Right cardiac atrium (tissue), 5 donors: ENCODE measurements around the gene CSHL1. TPM values are rescaled to one million over a fixed set of nuclear protein-coding genes. Genes with fewer than 3 reads are reported as not detected.

Experiments used
- ATAC-seq, 2 donors: fragments of 200-7000 bp; cut with Tn5 transposase; one replicate each; pipeline versions ENCODE4 v1.8.0 to v1.9.1; 2020; ENCODE audit warnings: moderate library complexity in 2 of 2, mild to moderate bottlenecking in 1 of 2
- DNase-seq, 3 donors: peaks; one replicate each; pipeline ENCODE4 v3.0.0-alpha.2; 2020
- H3K27ac ChIP-seq: one replicate; pipeline ENCODE4 v1.5.1; 2013; ENCODE audit warnings: mild to moderate bottlenecking, low read length, control low read depth, moderate library complexity
- H3K27me3 ChIP-seq: one replicate; pipeline ENCODE4 v1.6.1; 2013; ENCODE audit not compliant: control insufficient read depth, insufficient read depth
- H3K4me1 ChIP-seq: one replicate; pipeline ENCODE4 v1.6.1; 2013; ENCODE audit warnings: low read length; ENCODE audit not compliant: control insufficient read depth, insufficient read depth
- H3K4me3 ChIP-seq: one replicate; pipeline ENCODE4 v1.5.1; 2013; ENCODE audit warnings: low read length, control low read depth
- H3K9me3 ChIP-seq: one replicate; pipeline ENCODE4 v1.6.1; 2013; ENCODE audit warnings: low read length; ENCODE audit not compliant: control insufficient read depth
- WGBS: extraction: QIAGEN DNeasy Blood & Tissue Kit; methylation state at CpG from one replicate; pipeline ENCODE4 v1.1.7; 2013; 5-methylcytosine and 5-hydroxymethylcytosine counted together
- intact Hi-C, 4 donors: fragments of 100-400 bp; cut with DNase I; formaldehyde crosslinking; loops; one replicate each; pipeline versions ENCODE4 v1.11.0 to v1.14.0; 2022 to 2023
- polyA plus RNA-seq: library from polyadenylated mRNA; stranded (reverse); fragments of 200-250 nt; gene quantifications from one replicate; pipeline ENCODE4 v1.2.3, GENCODE V29; 2013
- total RNA-seq, 4 donors: library from RNA; stranded (reverse); fragmentation: NEBNext Ultra II Directional; extraction: Animal tissue kit (Norgen Biotek cat#: 25700); gene quantifications; one replicate each; pipeline ENCODE4 v1.2.1, GENCODE V29; 2021
- donor health status: healthy with polysubstance abuse.
- donor health status: DM: no; HTN: yes; CAD: no.
- donor health status: DM: no; HTN: no; CAD: no.
- donor health status: DM: no; HTN: yes; CAD: no; lungs with severe emphysema.
- donor health status: DM: yes; HTN: yes; CAD: no.

Gene CSHL1
- total and polyA plus RNA-seq, 5 donors: not detected

DNA sequence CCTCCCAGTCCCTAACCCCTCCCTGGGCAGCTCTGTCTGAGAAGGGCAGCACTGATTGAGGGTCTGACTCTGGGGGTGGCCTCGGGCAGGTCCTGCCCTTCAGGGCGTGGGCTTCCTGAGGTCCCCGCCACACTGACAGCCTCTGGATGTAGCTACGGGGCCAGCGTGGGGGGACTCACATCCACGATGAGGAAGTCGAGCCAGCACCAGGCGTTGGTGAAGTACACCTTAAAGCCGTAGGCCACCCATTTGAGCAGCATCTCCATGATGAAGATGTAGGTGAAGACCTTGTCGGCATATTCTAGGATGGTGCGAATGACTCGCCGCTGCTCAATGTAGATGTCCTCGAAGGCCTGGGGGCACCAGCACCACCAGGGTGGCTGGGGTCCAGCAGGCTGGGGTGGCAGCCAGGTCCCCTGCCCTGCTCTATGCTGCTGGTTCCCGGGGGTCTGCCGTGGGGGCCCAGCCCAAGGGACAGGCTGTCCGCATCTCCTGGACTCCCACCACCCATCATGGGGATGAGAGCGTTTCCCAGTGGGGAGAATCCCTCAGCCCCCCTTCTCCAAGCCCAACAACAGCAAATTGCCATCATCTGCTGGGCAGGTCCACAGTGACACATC, 36.8 kb upstream of the CSHL1 start:
- intact Hi-C loops: loop anchor here in 3 of 4 donors (5.0 kb wide), 3 partner anchors 36 to 44 kb away; partner anchors contain the start of gene CSHL1 (in 1 of the 3)
- 84% methylated on average over 18 of the region's 18 CpGs for WGBS
- H3K27ac ChIP-seq: no peak overlapping the region
- no peaks in the 10 kb centered on the region for H3K9me3 ChIP-seq
- DNase-seq (no peak), ATAC-seq (no peak)
- H3K4me3 ChIP-seq: no peak overlapping the region
- H3K4me1 ChIP-seq: no peaks in the 10 kb centered on the region
- no peaks in the 10 kb centered on the region for H3K27me3 ChIP-seq

- H3K4me3 ChIP-seq: no peak overlapping the region
- H3K9me3 ChIP-seq: no peaks in the 10 kb centered on the region
- H3K27ac ChIP-seq: no peak overlapping the region
- ATAC-seq (peak; percentile 65 to 66), DNase-seq (peak in 2 of 3 donors; percentile 69 to 71)
- intact Hi-C loops: loop anchor here in 3 of 4 donors (5.0 kb wide), 3 partner anchors 34 to 46 kb away; partner anchors contain the start of gene CSHL1 (in 1 of the 3)
- 45% methylated on average over 20 of the region's 20 CpGs for WGBS
- no peaks in the 10 kb centered on the region for H3K4me1 ChIP-seq
- H3K27me3 ChIP-seq: no peaks in the 10 kb centered on the region
These were observed 35.6 kb upstream of the CSHL1 start for GRCh38 chr17:63946440-63947363.

GRCh38 chr17:63945784-63946439, 34.9 kb upstream of the CSHL1 start:
- DNase-seq: no peak
- no peak overlapping the region for H3K27ac ChIP-seq
- ATAC-seq: no peak
- no peaks in the 10 kb centered on the region for H3K4me1 ChIP-seq
- no peaks in the 10 kb centered on the region for H3K9me3 ChIP-seq
- no peak overlapping the region for H3K4me3 ChIP-seq
- WGBS: 60% methylated on average over 6 of the region's 6 CpGs
- no peaks in the 10 kb centered on the region for H3K27me3 ChIP-seq
- intact Hi-C loops: loop anchor here in 3 of 4 donors (5.0 kb wide), 3 partner anchors 34 to 46 kb away; partner anchors contain the start of gene CSHL1 (in 1 of the 3)

DNA sequence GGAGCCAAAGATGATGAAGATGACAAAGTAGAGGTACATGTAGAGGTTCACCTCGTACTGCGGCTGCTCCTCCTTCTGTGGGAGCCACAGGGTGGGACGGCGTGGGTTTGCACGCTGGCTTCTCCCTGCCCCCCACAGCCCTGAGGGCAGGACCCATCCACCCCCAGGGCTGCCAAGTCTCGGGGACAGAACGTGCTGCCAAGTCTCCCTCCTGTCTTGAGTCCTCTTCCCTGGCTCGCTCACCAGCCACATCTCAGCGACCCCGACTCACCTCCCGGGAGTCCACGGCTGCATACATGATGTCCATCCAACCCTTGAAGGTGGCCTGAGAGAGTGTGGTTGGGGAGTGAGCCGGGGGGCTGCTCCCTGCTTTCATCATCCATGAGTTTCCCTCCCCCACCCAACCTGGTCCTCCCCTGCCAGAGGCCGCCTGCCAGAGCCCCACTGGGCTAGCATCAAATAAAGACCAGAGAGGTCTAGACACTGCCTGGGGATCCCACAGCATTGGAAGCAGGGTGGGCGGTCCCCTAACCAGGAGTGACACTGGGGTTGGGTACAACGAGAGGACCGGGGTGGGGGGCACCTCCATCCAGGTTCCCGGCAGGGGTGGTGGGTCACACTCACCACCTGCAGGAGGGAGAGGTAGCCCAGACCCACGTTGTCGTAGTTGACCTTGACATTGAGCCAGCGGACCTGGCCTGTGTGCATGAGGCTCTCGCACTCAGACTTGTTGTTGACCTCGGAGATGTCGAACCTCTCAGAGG, 33.9 kb upstream of the CSHL1 start:
- Histone ChIP-seq H3K27me3 (no peaks in the 10 kb centered on the region), H3K9me3 (no peaks in the 10 kb centered on the region), H3K27ac (no peak overlapping the region), H3K4me1 (no peaks in the 10 kb centered on the region), H3K4me3 (no peak overlapping the region)
- 87% methylated on average over 24 of the region's 24 CpGs for WGBS
- DNase-seq (peak in 1 of 3 donors; percentile 48), ATAC-seq (no peak)
- intact Hi-C loops: loop anchor here in 3 of 4 donors (5.0 kb wide), 3 partner anchors 33 to 47 kb away; partner anchors contain the start of gene CSHL1 (in 1 of the 3)

GRCh38 chr17:63943745-63944144, 32.7 kb upstream of the CSHL1 start:
- no peaks in the 10 kb centered on the region for H3K27me3 ChIP-seq
- intact Hi-C loops: no loop called here
- H3K9me3 ChIP-seq: no peaks in the 10 kb centered on the region
- H3K4me3 ChIP-seq: no peak overlapping the region
- H3K4me1 ChIP-seq: no peaks in the 10 kb centered on the region
- no peak overlapping the region for H3K27ac ChIP-seq
- no peak for DNase-seq
- WGBS: 78% methylated on average over 9 of the region's 9 CpGs
- ATAC-seq: no peak

DNA sequence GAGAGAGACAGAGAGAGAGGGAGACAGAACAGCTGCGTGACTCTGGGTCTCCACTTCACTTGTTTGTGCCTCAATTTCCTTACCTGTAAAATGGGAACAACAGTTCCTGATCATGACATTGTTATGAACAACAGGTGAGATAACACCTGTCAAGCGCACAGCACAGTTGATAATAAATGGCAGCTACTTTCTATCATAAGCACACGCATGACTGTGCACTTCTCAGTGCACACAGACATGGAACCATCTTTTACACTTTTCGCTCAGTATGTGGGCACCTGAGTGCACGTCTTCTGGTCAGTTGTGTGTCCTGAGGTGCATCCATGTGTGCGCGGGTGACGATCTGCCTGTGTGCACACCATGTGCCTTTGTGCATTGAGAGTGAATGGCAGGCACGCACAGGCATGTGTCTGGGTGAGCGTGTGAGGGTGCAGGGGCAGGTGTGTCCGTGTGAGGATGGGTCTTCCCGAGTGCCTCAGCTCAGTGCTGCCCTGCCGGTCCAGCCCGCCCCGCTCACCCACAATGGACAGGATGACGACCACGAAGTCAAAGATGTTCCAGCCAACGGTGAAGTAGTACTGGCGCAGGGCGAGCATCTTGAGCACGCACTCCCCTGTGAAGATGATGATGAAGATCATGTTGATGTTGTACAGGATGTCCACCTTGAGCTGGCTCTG, 31.4 kb upstream of the CSHL1 start:
- WGBS: 95% methylated on average over 21 of the region's 21 CpGs
- no peak overlapping the region for H3K27ac ChIP-seq
- no peak overlapping the region for H3K4me3 ChIP-seq
- intact Hi-C loops: no loop called here
- no peaks in the 10 kb centered on the region for H3K4me1 ChIP-seq
- H3K9me3 ChIP-seq: no peaks in the 10 kb centered on the region
- ATAC-seq: no peak
- H3K27me3 ChIP-seq: no peaks in the 10 kb centered on the region
- peak in 1 of 3 donors; percentile 22 for DNase-seq

DNA sequence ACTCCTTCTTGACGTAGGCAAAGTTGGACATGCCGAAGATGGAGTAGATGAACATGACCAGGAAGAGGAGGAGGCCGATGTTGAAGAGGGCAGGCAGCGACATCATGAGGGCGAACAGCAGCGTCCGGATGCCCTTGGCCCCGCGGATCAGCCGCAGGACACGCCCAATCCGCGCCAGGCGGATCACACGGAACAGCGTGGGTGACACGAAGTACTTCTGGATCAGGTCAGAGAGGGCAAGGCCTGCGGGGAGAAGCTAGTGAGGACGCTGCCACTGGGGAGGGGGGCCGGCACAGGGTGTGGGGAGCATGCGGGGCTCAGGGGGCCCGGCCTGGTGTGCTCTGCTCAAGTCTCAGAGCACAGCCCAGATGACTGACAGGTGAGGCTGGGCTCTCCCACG, 30.7 kb upstream of the CSHL1 start:
- no peak overlapping the region for H3K27ac ChIP-seq

GRCh38 chr17:63941162-63941561, 30.1 kb upstream of the CSHL1 start:
- 96% methylated on average over 12 of the region's 12 CpGs for WGBS
- Histone ChIP-seq H3K27ac (no peak overlapping the region), H3K9me3 (no peaks in the 10 kb centered on the region), H3K4me1 (no peaks in the 10 kb centered on the region), H3K4me3 (no peak overlapping the region), H3K27me3 (no peaks in the 10 kb centered on the region)
- intact Hi-C loops: no loop called here
- no peak for ATAC-seq
- no peak for DNase-seq

More for the DNA sequence above, 30.7 kb upstream of the CSHL1 start:
- no peak overlapping the region for H3K4me3 ChIP-seq
- H3K9me3 ChIP-seq: no peaks in the 10 kb centered on the region
- WGBS: 93% methylated on average over 23 of the region's 23 CpGs
- DNase-seq: peak in 1 of 3 donors; percentile 20
- H3K4me1 ChIP-seq: no peaks in the 10 kb centered on the region
- intact Hi-C loops: no loop called here
- ATAC-seq: no peak
- H3K27me3 ChIP-seq: no peaks in the 10 kb centered on the region

DNA sequence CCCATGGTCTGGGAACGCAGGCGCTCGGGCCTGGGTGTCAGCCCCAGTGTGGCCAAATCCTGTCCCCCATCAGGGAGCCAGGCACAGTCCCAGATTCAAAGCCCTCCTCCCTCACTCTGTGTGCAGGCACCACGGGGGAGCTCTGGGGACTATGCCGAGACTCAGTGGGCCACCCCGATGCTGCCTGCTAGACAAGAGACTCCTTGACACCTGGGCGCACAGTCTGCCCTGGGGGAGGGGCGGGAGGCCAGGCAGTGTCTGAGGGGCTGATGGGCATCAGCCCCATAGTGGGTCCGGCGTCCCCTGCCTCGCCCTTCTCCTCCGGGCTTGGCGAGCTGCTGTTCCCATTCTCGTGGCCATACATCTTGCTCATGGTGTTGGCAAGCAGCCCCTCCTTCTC, 29.5 kb upstream of the CSHL1 start:
- Histone ChIP-seq H3K9me3 (no peaks in the 10 kb centered on the region), H3K27me3 (no peaks in the 10 kb centered on the region), H3K4me1 (no peaks in the 10 kb centered on the region), H3K4me3 (no peak overlapping the region), H3K27ac (no peak overlapping the region)
- peak in 1 of 3 donors; percentile 50 for DNase-seq
- WGBS: 96% methylated on average over 14 of the region's 14 CpGs
- peak in 1 of 2 donors; percentile 13 for ATAC-seq
- intact Hi-C loops: no loop called here

- Histone ChIP-seq H3K9me3 (no peaks in the 10 kb centered on the region), H3K27ac (no peak overlapping the region), H3K4me1 (no peaks in the 10 kb centered on the region), H3K27me3 (no peaks in the 10 kb centered on the region), H3K4me3 (no peak overlapping the region)
- intact Hi-C loops: no loop called here
- WGBS: 68% methylated on average over 6 of the region's 6 CpGs
- DNase-seq (peak in 1 of 3 donors; percentile 28), ATAC-seq (no peak)
These were observed 28.8 kb upstream of the CSHL1 start for GRCh38 chr17:63939884-63940283.
